Measurements from ENCODE around the gene CNN2.

The CNN2 gene

GRCh38 chr19:1010586-1011510 is 15.6 kb upstream of the CNN2 start:
- no peak overlapping the region for H3K4me3 ChIP-seq (ENCODE audit: low read depth, low read length)
- no peak for DNase-seq (ENCODE audit: low read depth, low spot score)
- no peak for TF ChIP-seq CTCF (IDR thresholded peaks at IDR 0.05; ENCODE audit: low read depth, low read length)
- in situ Hi-C loops (cut with HindIII; ENCODE audit: low sequenced_read_pairs) = no loop called here

GRCh38 chr19:1011831-1012333 is 14.5 kb upstream of the CNN2 start:
- no peak overlapping the region for H3K4me3 ChIP-seq (ENCODE audit: low read depth, low read length)
- no peak for TF ChIP-seq CTCF (IDR thresholded peaks at IDR 0.05; ENCODE audit: low read depth, low read length)
- no peak for DNase-seq (ENCODE audit: low read depth, low spot score)
- in situ Hi-C loops (cut with HindIII; ENCODE audit: low sequenced_read_pairs) = no loop called here

- no peak overlapping the region for H3K4me3 ChIP-seq (ENCODE audit: low read depth, low read length)
- no peak for DNase-seq (ENCODE audit: low read depth, low spot score)
- TF ChIP-seq CTCF (IDR thresholded peaks at IDR 0.05; ENCODE audit: low read depth, low read length) = no peak
- in situ Hi-C loops (cut with HindIII; ENCODE audit: low sequenced_read_pairs) = no loop called here
Observed at GRCh38 chr19:1012334-1012733, 14.1 kb upstream of the CNN2 start.

DNA sequence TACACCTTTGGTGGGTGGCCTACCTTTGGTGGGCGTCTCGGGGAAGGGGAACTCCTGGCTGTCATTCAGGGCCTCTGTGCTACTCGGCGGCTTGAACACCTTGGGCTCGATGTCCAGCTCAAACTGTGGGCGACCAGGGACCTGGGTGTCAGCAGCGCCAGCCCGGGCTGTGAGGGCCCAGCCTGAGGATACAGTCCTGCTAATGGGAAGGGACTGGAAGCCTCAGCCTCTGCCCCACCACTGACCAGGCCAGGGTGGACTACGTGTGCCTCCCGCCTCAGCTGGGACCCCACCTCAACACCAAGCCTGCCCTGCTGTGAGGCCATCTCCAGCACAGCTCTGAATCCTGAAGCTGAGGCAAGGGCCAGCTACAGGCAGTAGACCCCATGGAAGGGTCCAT is 13.2 kb upstream of the CNN2 start:
- no peak for TF ChIP-seq CTCF (IDR thresholded peaks at IDR 0.05; ENCODE audit: low read depth, low read length)
- in situ Hi-C loops (cut with HindIII; ENCODE audit: low sequenced_read_pairs) = no loop called here
- no peak overlapping the region for H3K4me3 ChIP-seq (ENCODE audit: low read depth, low read length)
- DNase-seq (ENCODE audit: low read depth, low spot score) = no peak

DNA sequence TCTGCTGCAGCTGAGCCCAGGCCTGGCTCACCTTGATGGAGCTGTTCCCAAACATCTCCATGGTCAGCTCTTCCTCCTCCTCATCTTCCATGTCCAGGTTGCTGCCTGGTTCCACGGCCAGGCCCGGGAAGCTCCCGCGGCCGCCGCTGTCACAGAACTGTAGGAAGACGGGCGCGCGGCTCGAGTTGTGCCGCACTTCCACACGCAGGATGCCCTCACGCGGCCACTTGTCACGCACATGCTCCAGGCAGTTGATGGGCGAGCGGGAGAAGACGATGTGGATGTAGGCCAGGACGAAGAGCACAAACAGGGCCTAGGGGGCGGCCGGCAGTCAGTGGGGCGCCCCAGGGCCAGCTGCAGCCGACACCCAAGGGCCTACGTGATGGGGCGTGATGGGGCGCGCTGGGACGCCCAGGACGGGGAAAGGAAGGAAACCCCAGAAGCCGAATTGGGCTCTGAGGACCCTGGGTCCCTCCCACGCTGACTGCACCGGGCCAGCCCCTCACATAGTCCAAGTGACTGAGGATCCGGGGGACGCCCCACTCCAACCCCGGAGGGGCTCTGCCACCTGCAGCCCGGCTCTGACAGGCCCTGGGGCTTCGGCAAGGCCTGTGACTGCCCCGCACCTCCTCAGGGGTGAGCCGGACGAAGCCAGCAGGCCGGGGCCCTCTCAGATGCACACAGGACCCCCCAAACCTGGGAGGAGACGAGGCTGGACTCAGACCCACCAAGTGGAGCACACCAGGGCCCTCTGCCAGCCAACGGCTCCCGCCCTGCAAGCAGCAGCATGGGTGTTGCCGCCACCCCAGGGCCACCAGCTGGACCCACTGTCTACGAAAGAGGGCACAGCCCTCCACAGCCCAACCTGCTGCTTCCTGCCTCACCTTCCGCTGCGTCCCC is 12.0 kb upstream of the CNN2 start:
- H3K4me3 ChIP-seq (ENCODE audit: low read depth, low read length) = no peak overlapping the region
- no peak for TF ChIP-seq CTCF (IDR thresholded peaks at IDR 0.05; ENCODE audit: low read depth, low read length)
- DNase-seq (ENCODE audit: low read depth, low spot score) = no peak
- in situ Hi-C loops (cut with HindIII; ENCODE audit: low sequenced_read_pairs) = no loop called here

DNA sequence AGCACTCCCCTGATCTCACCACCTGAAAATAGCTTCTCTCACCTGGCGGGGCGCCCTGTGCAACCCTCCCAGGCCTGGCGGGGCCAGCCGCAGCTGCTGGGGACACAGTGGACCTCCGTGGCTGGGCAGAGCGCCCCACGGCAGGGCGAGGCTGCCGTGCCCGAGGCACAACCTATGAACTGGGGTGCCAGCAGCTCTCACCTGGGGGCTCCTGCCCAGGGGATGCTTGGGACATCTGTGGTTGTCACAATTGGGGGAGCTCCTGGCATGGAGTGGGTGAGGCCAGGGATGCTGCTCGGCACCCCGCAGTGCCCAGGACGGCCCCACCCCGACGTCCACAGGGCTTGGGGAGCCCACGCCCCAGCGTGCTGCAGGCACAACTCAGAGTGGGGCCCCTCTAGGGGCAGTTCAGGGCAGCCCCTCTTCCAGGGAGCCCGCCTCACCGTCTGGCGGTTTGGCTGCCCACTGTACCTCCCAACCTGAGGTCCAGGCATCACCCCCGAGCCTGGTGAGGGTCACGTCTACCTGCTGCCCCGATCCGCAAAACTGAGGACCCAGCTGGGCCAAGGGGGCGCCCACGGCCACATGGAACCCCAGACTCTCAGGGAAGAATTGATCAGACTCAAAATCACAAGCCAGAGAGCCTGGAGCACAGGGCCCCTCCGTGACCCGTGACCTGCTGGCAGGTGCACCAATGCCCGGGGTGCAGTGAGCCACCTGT is 11.2 kb upstream of the CNN2 start:
- no peak for TF ChIP-seq CTCF (IDR thresholded peaks at IDR 0.05; ENCODE audit: low read depth, low read length)
- in situ Hi-C loops (cut with HindIII; ENCODE audit: low sequenced_read_pairs) = no loop called here
- DNase-seq (ENCODE audit: low read depth, low spot score) = no peak
- H3K4me3 ChIP-seq (ENCODE audit: low read depth, low read length) = no peak overlapping the region
